K562 (cell line): ENCODE data around the gene CACNA1A.

Source experiments
- CREB3 ChIP-seq: fragments of 450-650 bp; conservative IDR thresholded peaks from 2 replicates; pipeline ENCODE4 v1.6.1; 2016; ENCODE audit warnings: missing genetic modification characterization, low read depth, mild to moderate bottlenecking, missing compliant biosample characterization, moderate library complexity
- CTCF ChIP-seq, 3 experiments: IDR thresholded peaks in 2 of 3; conservative IDR thresholded peaks in 1 of 3; 2 replicates each; pipeline ENCODE4 v1.5.1; 2011 to 2012; ENCODE audit warnings: low read length in 3 of 3, mild to moderate bottlenecking in 3 of 3, control low read depth in 2 of 3, improper control_type of control experiment in 1 of 3, inconsistent platforms in 1 of 3, low read depth in 1 of 3, mixed read lengths in 1 of 3, moderate library complexity in 1 of 3; ENCODE audit not compliant: insufficient read depth in 2 of 3
- HCFC1 ChIP-seq: IDR thresholded peaks from 2 replicates; pipeline ENCODE4 v1.6.1; 2012; ENCODE audit warnings: low read depth, low read length, improper control_type of control experiment
- HMG20B ChIP-seq: fragments of 250-450 bp; sonication (Bioruptor Pico); IDR thresholded peaks from 2 replicates; pipeline ENCODE4 v1.5.0; 2021; ENCODE audit warnings: mild to moderate bottlenecking
- MGA ChIP-seq: fragments of 450-650 bp; IDR thresholded peaks from 2 replicates; pipeline ENCODE4 v1.6.1; 2016; ENCODE audit warnings: mild to moderate bottlenecking, moderate library complexity
- NR4A1 ChIP-seq, 2 experiments: fragments of 250-450 bp in 1 of 2; fragments of 450-650 bp in 1 of 2; sonication (Bioruptor Pico) in 1 of 2; IDR thresholded peaks; 2 replicates each; pipeline versions ENCODE4 v1.4.0 to v1.6.1; 2016 to 2020; ENCODE audit warnings: mild to moderate bottlenecking in 2 of 2, missing compliant biosample characterization in 1 of 2, missing genetic modification characterization in 1 of 2, moderate library complexity in 1 of 2
- POLR2A ChIP-seq: fragments of 450-650 bp; conservative IDR thresholded peaks from 2 replicates; pipeline ENCODE4 v1.6.1; 2016
- ZNF24 ChIP-seq: fragments of 450-650 bp; IDR thresholded peaks from 2 replicates; pipeline ENCODE4 v1.6.1; 2016
- ZNF586 ChIP-seq: fragments of 450-650 bp; formaldehyde crosslinking; conservative IDR thresholded peaks from 2 replicates; pipeline ENCODE4 v1.4.0; 2020; ENCODE audit warnings: mild to moderate bottlenecking, moderate library complexity

- TF ChIP-seq HCFC1: no peak
- no peak for TF ChIP-seq POLR2A
- no peak for TF ChIP-seq MGA
- no peak for TF ChIP-seq ZNF586 (CRISPR knock-in tag)
- no peak for TF ChIP-seq HMG20B (CRISPR knock-in tag)
- TF ChIP-seq NR4A1 (CRISPR knock-in tag; IDR thresholded peaks at IDR 0.05): no peak
- TF ChIP-seq NR4A1 (tag; IDR thresholded peaks at IDR 0.05): no peak
- TF ChIP-seq ZNF24: no peak
- no peak for TF ChIP-seq CREB3 (tag)
- peak; percentile 35 to 50 (median 44); a peak in 5 of 6 replicates for TF ChIP-seq CTCF (IDR thresholded peaks at IDR 0.05 in 2 of 3, conservative IDR thresholded peaks at IDR 0.05 in 1 of 3; ENCODE audit: insufficient read depth in 2 of 3, low read depth in 1 of 3, low read length in 3 of 3)
Measured at GRCh38 chr19:13241231-13242104, 264.8 kb downstream of the CACNA1A start.
